ENCODE results near the gene SLC38A11.

DNA sequence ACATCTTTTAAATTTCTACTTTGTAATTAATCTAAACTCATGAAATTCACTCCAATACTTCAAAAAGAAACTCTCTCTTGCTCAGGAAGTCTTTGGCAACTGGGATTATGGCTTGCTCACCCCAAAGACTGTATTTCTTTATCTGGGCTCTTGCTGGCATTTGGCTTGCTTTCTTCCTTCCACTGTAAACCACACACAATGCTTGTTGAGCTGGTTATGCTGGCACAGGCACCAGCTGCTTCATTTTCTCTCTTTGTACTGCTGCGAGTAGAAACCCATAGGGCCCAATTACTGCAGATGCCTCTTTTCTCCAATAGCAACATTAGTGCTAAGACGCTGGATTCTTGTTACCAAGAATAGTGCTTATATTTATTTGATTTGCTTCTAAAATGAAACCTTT is 51.4 kb downstream of the SLC38A11 start:
- TF ChIP-seq REST (IDR thresholded peaks at IDR 0.05; ENCODE audit: low read depth) (no peak), CEBPB (IDR thresholded peaks at IDR 0.05; ENCODE audit: low read depth) (no peak), CTCF (IDR thresholded peaks at IDR 0.05 in 2 of 3, conservative IDR thresholded peaks at IDR 0.05 in 1 of 3; ENCODE audit: borderline replicate concordance in 1 of 3, insufficient read depth in 1 of 3, low read depth in 2 of 3, low read length in 2 of 3) (no peak), YY1 (IDR thresholded peaks at IDR 0.05; ENCODE audit: extremely low read depth, insufficient replicate concordance, low read depth, low read length) (no peak), POLR2AphosphoS5 (IDR thresholded peaks at IDR 0.05; ENCODE audit: low read depth, low read length) (no peak)

All from HCT116 (cell line).